GM21717 (cell line): Measurements from ENCODE around the gene COPS9.

ENCODE experiments used
- ATAC-seq: cut with Tn5 transposase; IDR thresholded peaks from one replicate; pipeline ENCODE4 v1.9.1; 2021; ENCODE audit warnings: mild to moderate bottlenecking, moderate library complexity; ENCODE audit not compliant: unreplicated experiment

Gene COPS9

GRCh38 chr2:240151477-240152031 lies 15.4 kb upstream of the COPS9 start:
- ATAC-seq = no peak

DNA sequence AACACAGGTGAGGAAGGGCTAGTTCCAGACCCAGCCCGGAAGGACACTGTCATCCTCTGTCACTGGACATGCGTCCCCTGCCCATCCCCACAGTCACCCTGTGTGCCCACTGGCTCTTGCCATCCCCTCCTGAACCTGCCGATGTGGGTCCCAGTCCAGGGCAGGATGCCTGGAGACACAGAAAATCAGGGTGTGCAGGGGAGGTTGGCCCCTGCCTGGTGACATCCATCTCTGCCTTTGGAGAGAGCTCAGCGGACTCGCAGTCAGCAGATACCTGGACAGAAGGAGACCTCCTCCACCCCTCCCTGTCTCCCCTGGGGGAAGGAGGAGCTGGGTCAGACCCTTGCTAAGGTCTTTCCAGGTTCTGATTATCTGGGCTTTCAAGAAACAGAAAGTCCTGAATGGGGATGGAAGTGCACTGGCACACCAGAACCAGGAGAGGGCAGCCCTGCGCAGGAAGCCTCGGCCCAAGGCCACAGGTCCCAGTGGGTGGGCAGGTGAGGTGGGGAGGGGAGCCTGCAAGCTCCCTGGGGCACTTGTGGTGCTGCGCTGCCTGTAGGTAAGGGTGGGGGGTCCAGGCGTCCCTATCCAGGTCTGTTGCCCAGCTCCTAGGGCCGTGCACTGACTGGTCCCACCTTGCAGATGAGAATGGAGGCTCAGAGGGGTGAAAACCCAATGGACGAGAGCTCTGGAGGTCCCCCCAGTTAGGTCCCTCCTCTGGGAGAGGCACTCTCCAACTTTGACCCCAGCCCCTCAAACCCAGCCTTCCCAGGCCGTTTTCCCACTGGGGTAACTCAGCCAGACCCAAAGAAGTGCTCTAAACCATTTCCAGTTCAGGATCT lies 14.1 kb upstream of the COPS9 start:
- ATAC-seq = no peak

- no peak for ATAC-seq
These were observed 11.9 kb upstream of the COPS9 start for GRCh38 chr2:240147911-240148587.

- no peak for ATAC-seq
These were observed 11.3 kb upstream of the COPS9 start for GRCh38 chr2:240147382-240147781.

GRCh38 chr2:240146627-240147278 lies 10.6 kb upstream of the COPS9 start:
- ATAC-seq = no peak

- ATAC-seq = no peak
These were observed 10.0 kb upstream of the COPS9 start for GRCh38 chr2:240146141-240146561.

DNA sequence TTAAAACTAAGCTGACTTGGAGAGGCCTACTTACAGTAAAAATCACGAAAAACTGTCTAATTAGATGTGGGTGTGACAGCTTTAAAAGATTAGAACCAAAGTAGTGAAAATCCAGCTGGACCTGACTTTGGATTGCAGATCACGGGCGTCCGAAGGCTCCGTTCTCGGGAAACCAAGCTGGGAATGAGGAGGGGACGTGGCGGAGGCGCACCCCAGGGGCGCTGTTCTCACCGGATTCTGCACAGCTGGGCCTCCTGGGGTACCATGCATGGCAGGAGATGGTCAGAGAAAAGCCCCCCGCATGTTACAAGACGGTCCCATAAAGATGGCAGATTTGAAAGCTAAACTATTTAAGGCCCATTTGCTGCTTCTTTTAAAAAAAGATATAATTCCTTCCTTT lies 9.4 kb upstream of the COPS9 start:
- ATAC-seq = no peak

GRCh38 chr2:240144649-240145261 lies 8.7 kb upstream of the COPS9 start:
- no peak for ATAC-seq

DNA sequence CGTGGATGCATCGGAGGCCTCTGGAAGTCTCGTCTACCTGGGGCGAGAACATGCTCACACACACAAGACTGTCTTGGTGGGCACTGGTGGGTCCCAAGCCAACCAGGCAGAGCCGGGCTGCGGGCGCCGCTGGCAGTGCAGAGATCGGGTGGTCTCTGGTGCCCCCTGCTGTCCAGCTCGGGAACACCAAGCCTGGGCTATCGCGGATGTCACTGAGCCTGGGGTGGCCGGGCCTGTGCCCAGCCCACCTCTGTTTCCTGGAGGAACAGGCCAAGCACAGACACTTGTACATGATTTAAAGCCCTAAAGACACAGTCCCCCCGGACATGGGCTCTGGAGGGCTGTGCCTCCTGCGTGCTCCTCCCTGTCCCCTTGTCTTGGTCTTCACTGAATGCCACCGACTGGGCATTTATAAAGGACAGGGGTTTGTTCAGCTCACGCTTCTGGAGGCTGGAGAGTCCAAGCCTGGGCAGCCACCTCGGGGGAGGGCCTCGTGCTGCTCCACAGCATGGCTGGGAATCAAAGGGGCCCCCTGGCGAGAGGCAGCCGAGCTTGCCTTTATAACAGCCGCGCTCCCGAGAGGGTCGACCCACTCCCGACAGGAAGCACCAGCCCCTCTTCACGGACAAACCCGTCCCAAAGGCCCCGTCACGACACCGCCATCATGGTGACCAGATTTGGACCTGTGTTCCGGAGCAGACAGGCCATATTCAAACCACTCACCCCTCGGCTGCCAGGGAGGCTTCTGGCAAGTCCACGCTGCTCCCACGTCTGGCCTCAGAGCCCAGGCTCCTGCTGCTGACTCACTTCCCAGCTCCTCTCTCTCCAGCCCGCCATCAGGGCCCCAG lies 7.9 kb upstream of the COPS9 start:
- peak; percentile 64 for ATAC-seq

DNA sequence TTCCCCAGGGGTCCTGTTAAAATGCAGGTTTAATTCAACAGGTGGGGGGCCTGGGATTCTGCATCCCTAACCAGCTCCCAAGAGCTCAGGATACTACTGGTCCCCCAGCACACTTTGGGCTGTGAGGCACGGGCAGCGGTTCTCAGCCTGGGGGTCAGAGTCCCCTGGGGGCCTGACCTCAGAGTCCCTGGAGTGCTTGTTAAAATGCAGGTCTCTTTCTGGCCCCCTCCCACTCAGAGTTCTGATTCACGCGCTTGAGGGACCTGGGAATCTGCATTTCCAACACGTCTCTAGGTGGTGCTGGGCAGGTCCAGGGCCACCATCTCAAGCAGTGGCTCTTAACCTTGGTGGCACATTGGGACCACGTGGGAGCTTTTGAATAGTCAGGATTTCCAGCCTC lies 7.2 kb upstream of the COPS9 start:
- no peak for ATAC-seq

- ATAC-seq = no peak
These were observed 6.8 kb upstream of the COPS9 start for GRCh38 chr2:240142859-240143258.

DNA sequence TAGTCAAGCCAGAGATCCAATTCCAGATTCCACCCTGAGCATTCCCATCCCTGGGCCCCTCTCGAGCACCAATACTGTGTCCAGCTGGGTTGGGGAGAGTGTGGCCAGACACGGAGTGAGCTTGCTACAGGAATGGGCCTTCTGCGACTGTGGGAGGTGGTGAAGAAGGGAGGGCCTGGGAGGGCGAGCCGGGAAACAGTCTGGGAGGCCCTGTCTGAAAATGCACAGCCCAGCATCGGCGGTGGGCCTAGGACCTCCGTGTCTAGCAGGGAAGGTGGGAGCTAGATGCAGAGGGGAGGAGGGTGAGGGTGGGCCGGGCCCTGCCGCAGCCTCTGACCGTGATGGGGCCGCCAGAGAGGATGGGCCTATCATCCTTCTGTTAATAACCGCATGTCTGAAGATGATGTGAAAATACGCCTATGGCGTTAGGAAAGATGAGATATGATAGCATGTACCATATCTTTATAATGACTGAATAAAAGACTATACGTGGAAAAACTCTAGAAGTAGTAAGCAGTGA lies 6.2 kb upstream of the COPS9 start:
- ATAC-seq = no peak

- ATAC-seq = no peak
These were observed 5.6 kb upstream of the COPS9 start for GRCh38 chr2:240141736-240142135.

GRCh38 chr2:240140920-240141319 lies 4.8 kb upstream of the COPS9 start:
- no peak for ATAC-seq

GRCh38 chr2:240140511-240140910 lies 4.4 kb upstream of the COPS9 start, which contains the start of gene OTOS:
TSS of gene OTOS (minus strand) at chr2:240140658. CDS start at chr2:240140326, 332 bp downstream.
- no peak for ATAC-seq

DNA sequence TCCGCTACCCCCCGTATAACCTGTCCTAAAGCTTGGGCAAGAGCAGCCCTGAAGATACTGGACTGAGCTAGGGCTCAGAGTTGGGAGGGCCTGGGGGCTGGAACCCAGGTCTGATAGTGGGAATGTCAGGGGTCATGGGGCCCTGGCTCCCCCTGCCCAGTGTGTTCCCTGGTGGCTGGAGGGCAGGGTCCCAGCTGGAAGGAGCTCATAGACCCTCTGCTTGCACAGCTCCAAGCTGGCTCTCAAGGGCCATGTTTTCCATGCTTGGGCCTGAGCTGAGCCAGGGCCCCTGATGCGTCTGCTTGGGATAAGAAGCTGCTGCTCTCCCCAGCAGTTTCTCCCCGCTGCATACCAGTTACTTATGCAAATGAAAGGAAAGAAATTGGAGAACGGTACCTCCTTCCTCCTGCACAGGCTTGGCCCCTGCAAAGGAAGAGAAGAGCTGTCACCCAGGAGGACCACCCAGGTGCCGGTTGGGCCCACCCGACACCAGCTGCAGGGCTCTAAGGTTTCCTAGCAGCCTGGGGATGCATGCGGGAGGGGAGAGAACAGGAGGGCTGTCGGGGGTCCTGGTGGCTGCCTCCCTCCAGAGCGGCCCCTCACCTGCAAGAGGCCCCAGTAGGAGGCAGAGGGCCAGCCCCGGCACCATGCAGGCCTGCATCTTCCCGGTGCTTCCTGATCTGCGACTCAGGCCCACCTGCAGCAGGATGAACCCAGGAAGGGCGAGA lies 3.7 kb upstream of the COPS9 start:
- ATAC-seq = no peak

- no peak for ATAC-seq
These were observed 2.9 kb upstream of the COPS9 start for GRCh38 chr2:240139011-240139441.

DNA sequence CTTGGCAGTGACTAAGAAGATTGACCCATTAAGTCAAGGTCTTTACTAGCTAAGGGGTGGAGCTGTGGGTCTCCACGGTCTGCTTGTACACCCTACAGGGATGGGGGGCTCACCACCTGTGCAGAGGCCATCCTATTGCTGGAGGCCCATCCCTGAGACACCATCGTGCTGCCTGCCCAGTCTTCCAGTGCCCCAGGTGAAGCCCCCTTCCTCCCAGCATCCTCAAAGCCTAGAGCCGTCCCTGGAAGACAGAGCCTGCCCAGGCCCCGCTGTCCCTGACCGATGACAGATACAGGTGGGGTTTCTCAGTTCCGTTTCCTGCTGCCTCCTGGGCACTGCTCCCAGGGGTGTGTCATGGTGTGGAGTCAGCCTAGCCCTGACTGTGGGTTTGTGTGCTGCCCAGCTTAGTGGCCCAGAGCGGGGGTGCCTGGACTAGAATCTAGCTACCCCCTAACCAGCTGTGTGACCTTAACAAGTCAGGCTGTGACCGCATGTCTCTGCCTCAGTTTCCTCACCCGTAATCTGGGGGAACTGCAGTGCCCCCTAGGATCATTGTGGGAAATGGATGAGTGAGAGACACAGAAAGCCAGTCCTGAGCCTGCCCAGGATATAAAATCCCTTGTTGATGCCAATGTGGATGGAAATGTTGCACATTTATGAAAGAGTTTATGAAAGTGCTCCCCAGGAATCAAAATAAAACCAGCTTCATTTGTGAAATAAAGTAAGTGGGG lies 2.3 kb upstream of the COPS9 start:
- ATAC-seq = no peak
